Sigmoid colon (tissue), 7 donors: Measurements from ENCODE around the gene LAMC3. TPM values are rescaled to one million over a fixed set of nuclear protein-coding genes. Genes with fewer than 3 reads are reported as not detected.

ENCODE experiments used
- DNase-seq: peaks from one replicate; pipeline ENCODE4 v3.0.0-alpha.2; 2019
- H3K27ac ChIP-seq, 4 donors: fragments of 200-600 bp; sonication (generic); one replicate each; pipeline ENCODE4 v1.5.1; 2016 to 2019; ENCODE audit warnings: mild to moderate bottlenecking in 1 of 4
- H3K27me3 ChIP-seq, 3 donors: fragments of 200-600 bp; sonication (generic); one replicate each; pipeline ENCODE4 v1.5.1; 2019; ENCODE audit warnings: mild to moderate bottlenecking in 1 of 3
- H3K36me3 ChIP-seq, 4 donors: fragments of 200-600 bp; sonication (generic); one replicate each; pipeline ENCODE4 v1.5.1; 2016 to 2019
- H3K4me1 ChIP-seq, 4 donors: fragments of 200-600 bp; sonication (generic); one replicate each; pipeline ENCODE4 v1.5.1; 2017 to 2019
- H3K4me3 ChIP-seq, 4 donors: fragments of 200-600 bp; sonication (generic); one replicate each; pipeline ENCODE4 v1.5.1; 2017 to 2019; ENCODE audit warnings: mild to moderate bottlenecking in 2 of 4, moderate library complexity in 1 of 4
- H3K9me3 ChIP-seq, 4 donors: fragments of 200-600 bp in 3 of 4; sonication (generic) in 3 of 4; one replicate each; pipeline versions ENCODE4 v1.5.1 to v1.6.1; 2013 to 2019
- EP300 ChIP-seq, 4 donors: sonication (generic); formaldehyde crosslinking; IDR thresholded peaks; one replicate each; pipeline ENCODE4 v1.6.1; 2017; ENCODE audit warnings: antibody characterized with exemption in 4 of 4
- POLR2A ChIP-seq, 2 donors: fragments of 450-650 bp; IDR thresholded peaks; one replicate each; pipeline ENCODE4 v1.6.1; 2016; ENCODE audit warnings: antibody characterized with exemption in 2 of 2, mild to moderate bottlenecking in 2 of 2, moderate library complexity in 2 of 2
- POLR2AphosphoS5 ChIP-seq, 4 donors: sonication (generic); formaldehyde crosslinking; IDR thresholded peaks; one replicate each; pipeline ENCODE4 v1.6.1; 2017; ENCODE audit warnings: antibody characterized with exemption in 4 of 4
- WGBS, 2 donors: extraction: QIAGEN DNeasy Blood & Tissue Kit; methylation state at CpG; one replicate each; pipeline ENCODE4 v1.1.7; 2013; 5-methylcytosine and 5-hydroxymethylcytosine counted together
- intact Hi-C: fragments of 100-400 bp; cut with DNase I; formaldehyde crosslinking; loops from one replicate; pipeline ENCODE4 v1.15.1; 2023
- polyA plus RNA-seq, 3 donors: library from polyadenylated mRNA; stranded (reverse); fragments of 200-250 nt; gene quantifications; one replicate each; pipeline ENCODE4 v1.2.3, GENCODE V29; 2013
- total RNA-seq, 4 donors: library from RNA; depleted of rRNA; stranded (reverse); fragments of >200 nt; gene quantifications; one replicate each; pipeline ENCODE4 v1.1.0, GENCODE V29; 2016
- TF ChIP-seq, protein P1 (sequence below), 4 experiments: fragments of 450-650 bp in 3 of 4; fragments of 200-600 bp in 1 of 4; IDR thresholded peaks; one replicate each; pipeline ENCODE4 v1.5.1; 2016 to 2019; ENCODE audit warnings: antibody characterized with exemption in 4 of 4, mild to moderate bottlenecking in 3 of 4, moderate library complexity in 2 of 4
- donor health status: healthy with polysubstance abuse.
- donor health status: Bipolar disorder and iron deficiency.
- donor health status: healthy.

LAMC3 gene
- total and polyA plus RNA-seq, 7 donors = under 0.01 to 1.4 (median 0.46) TPM; not detected in 2

GRCh38 chr9:130975932-130976841 is 32.8 kb upstream of the LAMC3 start:
- no peaks in the 10 kb centered on the region for H3K4me1 ChIP-seq
- DNase-seq = no peak
- 82 to 87% methylated on average over 13 of the region's 13 CpGs for WGBS, 2 donors
- no peak overlapping the region for H3K27ac ChIP-seq
- peaks cover 0 to 32% (median 17%) of the 10 kb centered on the region in 3 donors for H3K27me3 ChIP-seq
- no peaks in the 10 kb centered on the region for H3K36me3 ChIP-seq
- no peak overlapping the region for H3K4me3 ChIP-seq
- no peaks in the 10 kb centered on the region for H3K9me3 ChIP-seq
- no peak for TF ChIP-seq POLR2A (IDR thresholded peaks at IDR 0.05)
- intact Hi-C loops = no loop called here

DNA sequence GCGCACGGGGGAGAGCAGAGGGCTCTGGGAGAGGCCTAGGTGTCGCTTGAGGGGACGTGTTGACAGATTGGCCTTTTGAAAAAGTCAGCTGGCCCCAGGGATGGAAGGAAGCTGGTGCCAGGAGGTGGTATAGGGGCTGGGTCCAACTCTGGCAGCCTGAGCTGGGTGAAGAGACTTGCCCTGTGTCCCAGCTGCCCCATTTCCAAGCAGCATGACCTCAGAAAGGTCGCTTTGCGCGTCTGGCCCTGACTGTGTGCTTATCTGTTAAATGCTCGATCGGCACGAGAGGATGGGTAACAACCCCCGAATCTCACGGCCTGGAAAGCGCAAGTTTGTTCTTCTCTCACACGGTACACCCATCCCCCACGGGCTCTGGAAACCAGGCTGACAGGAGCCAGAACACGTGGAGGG is 31.2 kb upstream of the LAMC3 start:
- intact Hi-C loops = no loop called here
- peaks cover 0 to 17% (median 11%) of the 10 kb centered on the region in 3 donors for H3K27me3 ChIP-seq
- no peak overlapping the region for H3K4me3 ChIP-seq
- no peak overlapping the region for H3K27ac ChIP-seq
- no peaks in the 10 kb centered on the region for H3K4me1 ChIP-seq
- DNase-seq = no peak
- H3K36me3 ChIP-seq = no peaks in the 10 kb centered on the region
- H3K9me3 ChIP-seq = no peaks in the 10 kb centered on the region
- 69 to 77% methylated on average over 16 of the region's 16 CpGs for WGBS, 2 donors
- TF ChIP-seq, protein P1, sequence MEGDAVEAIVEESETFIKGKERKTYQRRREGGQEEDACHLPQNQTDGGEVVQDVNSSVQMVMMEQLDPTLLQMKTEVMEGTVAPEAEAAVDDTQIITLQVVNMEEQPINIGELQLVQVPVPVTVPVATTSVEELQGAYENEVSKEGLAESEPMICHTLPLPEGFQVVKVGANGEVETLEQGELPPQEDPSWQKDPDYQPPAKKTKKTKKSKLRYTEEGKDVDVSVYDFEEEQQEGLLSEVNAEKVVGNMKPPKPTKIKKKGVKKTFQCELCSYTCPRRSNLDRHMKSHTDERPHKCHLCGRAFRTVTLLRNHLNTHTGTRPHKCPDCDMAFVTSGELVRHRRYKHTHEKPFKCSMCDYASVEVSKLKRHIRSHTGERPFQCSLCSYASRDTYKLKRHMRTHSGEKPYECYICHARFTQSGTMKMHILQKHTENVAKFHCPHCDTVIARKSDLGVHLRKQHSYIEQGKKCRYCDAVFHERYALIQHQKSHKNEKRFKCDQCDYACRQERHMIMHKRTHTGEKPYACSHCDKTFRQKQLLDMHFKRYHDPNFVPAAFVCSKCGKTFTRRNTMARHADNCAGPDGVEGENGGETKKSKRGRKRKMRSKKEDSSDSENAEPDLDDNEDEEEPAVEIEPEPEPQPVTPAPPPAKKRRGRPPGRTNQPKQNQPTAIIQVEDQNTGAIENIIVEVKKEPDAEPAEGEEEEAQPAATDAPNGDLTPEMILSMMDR (IDR thresholded peaks at IDR 0.05) = no peak
- TF ChIP-seq EP300 (IDR thresholded peaks at IDR 0.05) = no peak

GRCh38 chr9:130979591-130980385 is 29.2 kb upstream of the LAMC3 start:
- intact Hi-C loops = no loop called here
- WGBS, 2 donors = 79 to 87% methylated on average over 20 of the region's 20 CpGs
- DNase-seq = no peak
- no peaks in the 10 kb centered on the region for H3K27me3 ChIP-seq
- TF ChIP-seq POLR2A (IDR thresholded peaks at IDR 0.05) (no peak), EP300 (IDR thresholded peaks at IDR 0.05) (no peak), POLR2AphosphoS5 (IDR thresholded peaks at IDR 0.05) (no peak)
- TF ChIP-seq, protein P1 (IDR thresholded peaks at IDR 0.05) = no peak
- no peaks in the 10 kb centered on the region for H3K4me1 ChIP-seq
- no peaks in the 10 kb centered on the region for H3K36me3 ChIP-seq
- no peaks in the 10 kb centered on the region for H3K9me3 ChIP-seq
- no peak overlapping the region for H3K27ac ChIP-seq
- H3K4me3 ChIP-seq = no peak overlapping the region

DNA sequence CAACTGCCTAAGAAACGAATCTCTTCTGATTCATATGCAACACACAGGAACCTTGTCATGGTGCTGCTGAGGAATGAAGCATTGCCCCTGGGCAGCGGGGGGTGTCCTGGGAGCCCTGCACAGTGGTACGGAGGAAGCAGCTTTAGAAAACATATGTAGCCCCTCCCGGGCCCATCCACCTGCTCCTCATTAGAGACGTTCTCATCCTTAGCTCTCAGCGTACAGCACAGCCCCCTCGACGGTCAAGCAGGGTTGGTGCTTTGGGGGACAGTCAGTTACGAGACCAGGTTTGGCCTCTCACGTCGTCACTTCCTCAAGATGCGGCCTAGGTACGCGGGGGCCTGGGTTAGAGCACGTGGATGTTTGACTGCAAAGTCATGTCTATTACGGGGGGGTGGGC is 28.4 kb upstream of the LAMC3 start:
- no peaks in the 10 kb centered on the region for H3K4me1 ChIP-seq
- WGBS, 2 donors = 69 to 85% methylated on average over 16 of the region's 16 CpGs
- no peaks in the 10 kb centered on the region for H3K27me3 ChIP-seq
- intact Hi-C loops = no loop called here
- TF ChIP-seq, protein P1 (IDR thresholded peaks at IDR 0.05) = no peak
- TF ChIP-seq POLR2A (IDR thresholded peaks at IDR 0.05) (no peak), EP300 (IDR thresholded peaks at IDR 0.05) (no peak)
- H3K36me3 ChIP-seq = no peaks in the 10 kb centered on the region
- H3K4me3 ChIP-seq = no peak overlapping the region
- no peaks in the 10 kb centered on the region for H3K9me3 ChIP-seq
- DNase-seq = no peak
- H3K27ac ChIP-seq = no peak overlapping the region
